AG10803 (cell line): ENCODE results near the gene AQP7.
A peak's percentile ranks its signal among the peaks of the same experiment; 100 is the strongest.
"Not testable (repeated sequence)": the region's sequence is repeated elsewhere in the genome, so short reads cannot be mapped to it uniquely, and the experiment has no call there.

Experiments
- DNase-seq: peaks from one replicate; pipeline ENCODE4 v3.0.0; 2010; ENCODE audit warnings: low read depth
- H3K4me3 ChIP-seq: 2 replicates; pipeline ENCODE4 v1.5.1; 2011; ENCODE audit warnings: mild to moderate bottlenecking, low read length, control low read depth
- TF ChIP-seq, protein P1 (sequence below): conservative IDR thresholded peaks from 2 replicates; pipeline ENCODE4 v1.5.1; 2011; ENCODE audit warnings: mild to moderate bottlenecking, low read length, control low read depth, inconsistent platforms

The AQP7 gene

DNA sequence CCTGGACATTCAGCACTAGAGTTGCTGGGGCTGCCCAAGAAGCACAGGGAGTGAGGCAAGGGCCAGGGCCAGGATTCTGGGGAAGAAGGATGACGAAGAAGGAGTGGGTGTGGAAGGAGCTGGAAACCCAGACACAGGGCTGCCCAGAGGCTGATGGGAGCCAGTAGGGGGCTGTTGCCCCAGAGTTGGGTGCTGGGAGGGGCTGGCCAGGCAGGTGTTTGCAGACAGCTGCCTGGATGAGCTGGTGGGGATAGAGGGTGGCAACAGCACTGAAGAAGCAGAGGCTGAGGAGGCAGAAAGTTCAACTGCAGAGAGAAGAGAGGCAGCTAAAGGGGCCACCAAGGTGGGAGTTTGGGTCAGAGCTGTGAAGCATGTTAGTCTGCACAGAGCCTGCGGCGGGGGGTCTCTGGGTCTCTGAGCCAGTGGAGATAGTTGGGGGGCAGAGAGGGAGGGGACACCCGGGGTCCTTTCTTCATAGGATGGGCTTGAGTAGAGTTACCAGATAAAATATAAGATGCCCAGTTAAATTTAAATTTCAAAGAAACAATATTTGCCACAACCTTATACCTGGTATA lies 2.5 kb upstream of the AQP7 start:
- no peak overlapping the region for H3K4me3 ChIP-seq
- TF ChIP-seq, protein P1, sequence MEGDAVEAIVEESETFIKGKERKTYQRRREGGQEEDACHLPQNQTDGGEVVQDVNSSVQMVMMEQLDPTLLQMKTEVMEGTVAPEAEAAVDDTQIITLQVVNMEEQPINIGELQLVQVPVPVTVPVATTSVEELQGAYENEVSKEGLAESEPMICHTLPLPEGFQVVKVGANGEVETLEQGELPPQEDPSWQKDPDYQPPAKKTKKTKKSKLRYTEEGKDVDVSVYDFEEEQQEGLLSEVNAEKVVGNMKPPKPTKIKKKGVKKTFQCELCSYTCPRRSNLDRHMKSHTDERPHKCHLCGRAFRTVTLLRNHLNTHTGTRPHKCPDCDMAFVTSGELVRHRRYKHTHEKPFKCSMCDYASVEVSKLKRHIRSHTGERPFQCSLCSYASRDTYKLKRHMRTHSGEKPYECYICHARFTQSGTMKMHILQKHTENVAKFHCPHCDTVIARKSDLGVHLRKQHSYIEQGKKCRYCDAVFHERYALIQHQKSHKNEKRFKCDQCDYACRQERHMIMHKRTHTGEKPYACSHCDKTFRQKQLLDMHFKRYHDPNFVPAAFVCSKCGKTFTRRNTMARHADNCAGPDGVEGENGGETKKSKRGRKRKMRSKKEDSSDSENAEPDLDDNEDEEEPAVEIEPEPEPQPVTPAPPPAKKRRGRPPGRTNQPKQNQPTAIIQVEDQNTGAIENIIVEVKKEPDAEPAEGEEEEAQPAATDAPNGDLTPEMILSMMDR = no peak
- DNase-seq = no peak

DNA sequence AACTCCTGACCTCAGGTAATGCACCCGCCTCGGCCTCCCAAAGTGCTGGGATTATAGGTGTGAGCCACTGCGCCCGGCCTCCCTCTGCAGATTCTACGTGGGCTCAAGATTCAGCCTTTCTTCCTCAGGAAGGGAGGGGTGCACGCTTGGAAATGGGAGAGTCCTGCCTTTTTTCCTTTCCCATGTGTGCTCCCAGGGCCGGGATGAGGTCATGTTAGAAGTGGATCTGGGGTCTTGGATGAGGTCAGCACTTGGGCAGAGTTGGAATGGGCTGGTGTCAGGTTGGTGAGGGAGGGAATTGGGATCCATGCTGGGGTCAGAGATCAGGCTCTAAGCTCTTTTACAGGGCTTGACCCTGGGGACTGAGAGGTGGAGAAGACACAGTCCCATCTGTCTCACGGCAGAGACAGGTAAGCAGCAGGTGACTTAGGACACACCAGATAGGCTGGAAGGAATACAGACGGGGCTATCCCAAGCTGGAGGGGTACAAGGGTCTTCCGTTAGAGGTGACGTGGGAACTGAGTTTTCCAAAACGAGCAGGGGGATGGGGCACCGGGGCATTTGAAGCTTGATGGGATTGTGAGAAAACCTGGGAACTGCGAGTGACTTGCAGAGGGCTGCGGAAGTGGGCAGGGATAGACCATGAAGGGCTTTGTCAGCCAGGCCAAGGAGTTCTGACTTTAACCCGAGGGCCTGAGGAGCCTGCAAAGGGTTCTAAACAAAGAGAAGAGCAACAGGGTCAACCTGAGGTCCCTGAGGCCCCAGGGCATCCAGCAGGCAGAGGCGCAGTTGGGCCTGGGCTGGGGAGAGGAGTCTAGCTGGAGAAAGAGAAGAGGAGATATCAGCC lies 1.8 kb upstream of the AQP7 start:
- H3K4me3 ChIP-seq = no peak overlapping the region
- TF ChIP-seq, protein P1 = no peak
- DNase-seq = no peak

DNA sequence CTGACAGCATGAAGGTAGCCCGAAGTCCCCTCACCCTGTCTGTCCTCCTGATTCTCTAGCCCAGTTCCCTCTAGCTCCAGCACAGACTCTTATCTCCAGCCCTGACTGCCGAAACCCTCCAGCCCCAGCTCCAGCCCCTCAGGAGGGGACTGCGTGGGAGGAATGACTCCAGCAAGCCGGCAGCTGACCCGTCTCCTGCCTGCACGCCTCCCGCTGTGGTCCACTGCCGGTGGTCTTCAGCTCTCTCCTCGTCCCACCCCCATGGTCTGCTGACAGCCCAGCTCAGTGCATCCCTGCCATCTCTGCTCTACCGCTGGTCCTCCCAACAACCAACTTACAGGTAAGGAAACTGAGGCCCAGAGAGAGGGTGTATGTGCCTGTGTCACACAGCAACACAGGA lies 559 bp downstream of the AQP7 start:
- DNase-seq, H3K4me3 ChIP-seq: not testable (repeated sequence)

DNA sequence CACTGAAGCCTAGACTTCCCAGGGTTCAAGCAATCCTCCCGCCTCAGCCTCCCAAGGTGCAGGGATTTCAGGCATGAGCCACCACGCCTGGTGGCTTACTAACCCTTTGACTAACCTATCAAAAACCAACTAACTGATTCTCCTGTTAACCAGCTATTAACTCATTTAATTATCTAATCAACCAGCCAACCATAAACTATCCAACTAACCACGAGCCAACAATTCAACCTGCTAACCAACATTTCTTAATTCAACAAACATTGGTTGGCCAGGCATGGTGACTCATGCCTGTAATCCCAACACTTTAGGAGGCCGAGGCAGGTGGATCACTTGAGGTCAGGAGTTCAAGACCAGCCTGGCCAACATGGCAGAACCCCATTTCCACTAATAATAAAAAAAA lies 3.3 kb downstream of the AQP7 start:
- not testable (repeated sequence) for H3K4me3 ChIP-seq, DNase-seq

DNA sequence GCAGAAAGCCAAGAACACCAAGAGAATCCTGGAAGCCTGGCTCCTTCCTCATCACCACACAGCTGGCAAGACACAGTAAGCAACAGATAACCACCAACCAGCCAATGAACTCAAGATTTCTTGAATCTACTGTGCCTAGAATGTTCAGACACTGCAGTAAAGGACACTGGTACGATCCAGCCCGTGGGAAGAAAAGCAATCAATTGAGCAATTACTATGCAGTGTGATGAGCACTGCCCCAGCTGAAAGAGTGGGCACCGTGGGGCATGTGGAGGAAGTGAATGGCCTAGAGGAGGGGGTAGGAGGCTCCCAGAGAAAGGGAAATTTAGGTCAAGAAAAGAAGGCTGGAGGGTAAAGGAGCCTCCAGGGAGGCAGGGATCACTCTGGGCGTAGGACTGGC lies 4.6 kb downstream of the AQP7 start:
- not testable (repeated sequence) for H3K4me3 ChIP-seq

DNA sequence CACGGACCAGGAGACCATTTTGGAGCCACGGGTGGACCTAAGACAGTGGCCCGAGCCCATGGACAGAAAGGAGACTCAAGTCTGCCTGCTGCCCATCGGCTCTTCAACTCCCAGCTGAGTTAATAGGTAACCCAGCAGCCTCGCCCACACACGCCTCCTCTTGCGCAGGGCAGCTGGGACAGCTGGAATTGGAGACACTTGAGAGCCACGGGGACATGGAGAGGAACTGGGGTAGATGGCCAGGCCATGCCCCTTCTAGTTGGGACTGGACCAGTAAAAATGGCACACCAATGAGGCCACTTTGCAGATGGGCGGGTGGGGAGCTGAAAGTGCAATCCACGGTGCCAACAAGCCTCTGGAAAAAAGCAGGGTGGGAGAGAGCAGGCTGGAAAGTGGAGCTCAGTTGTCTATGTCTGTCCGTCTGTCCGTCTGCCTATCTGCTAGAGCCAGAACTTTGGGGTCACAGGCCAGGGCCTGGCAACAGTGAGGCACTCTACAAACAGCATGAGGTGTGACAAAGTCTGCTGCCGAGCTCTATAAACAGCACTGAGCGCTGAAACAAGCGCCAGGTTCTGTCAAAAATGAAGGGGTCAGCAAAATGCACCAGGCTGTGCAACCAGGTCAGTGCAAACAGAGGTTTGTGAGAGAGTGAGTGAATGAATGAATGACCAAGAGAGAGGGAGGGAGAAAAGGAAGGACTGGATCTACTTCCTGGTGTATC lies 7.0 kb downstream of the AQP7 start:
- not testable (repeated sequence) for H3K4me3 ChIP-seq, DNase-seq

More for the DNA sequence above, 4.6 kb downstream of the AQP7 start:
- not testable (repeated sequence) for DNase-seq

DNA sequence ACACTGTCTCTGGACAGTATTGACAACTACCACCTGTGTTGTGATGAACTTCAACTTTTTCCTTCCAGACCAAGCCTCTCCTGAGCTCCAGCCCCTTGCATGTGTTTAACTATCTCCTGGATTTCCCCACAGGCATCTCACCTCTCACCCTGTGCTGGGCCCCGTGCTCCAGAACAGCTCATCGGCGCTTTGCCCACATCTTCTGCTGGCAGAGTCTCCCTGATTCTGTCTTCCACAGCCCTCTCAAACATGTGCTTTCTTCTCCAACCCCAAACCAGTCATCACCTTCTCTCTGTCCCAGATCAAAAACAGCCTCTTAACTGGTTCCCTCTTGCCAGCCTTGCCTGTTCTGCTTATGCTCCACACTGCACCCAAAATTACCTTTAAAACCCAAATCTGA lies 8.4 kb downstream of the AQP7 start:
- H3K4me3 ChIP-seq, DNase-seq: not testable (repeated sequence)

DNA sequence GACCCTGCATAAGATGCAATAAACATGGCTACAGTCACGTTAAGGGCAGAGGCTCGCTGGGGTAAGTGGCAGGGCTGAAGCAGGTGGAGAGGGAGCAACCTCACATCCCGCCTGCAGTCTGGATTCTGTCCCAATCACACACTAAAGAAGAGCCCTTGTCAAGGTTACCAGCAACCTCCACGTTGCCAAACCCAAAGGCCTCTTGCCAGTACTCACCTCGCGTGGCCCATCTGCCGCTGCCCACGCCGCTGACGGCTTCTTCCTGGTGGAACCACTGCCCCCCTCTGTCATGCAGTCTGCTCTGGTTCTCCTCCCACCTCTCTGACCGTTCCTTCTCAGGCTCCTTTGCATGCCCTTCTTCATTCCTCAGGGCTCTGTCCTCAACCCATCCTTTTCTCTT lies 8.8 kb downstream of the AQP7 start:
- TF ChIP-seq, protein P1 = no peak
- DNase-seq = no peak
- no peak overlapping the region for H3K4me3 ChIP-seq

DNA sequence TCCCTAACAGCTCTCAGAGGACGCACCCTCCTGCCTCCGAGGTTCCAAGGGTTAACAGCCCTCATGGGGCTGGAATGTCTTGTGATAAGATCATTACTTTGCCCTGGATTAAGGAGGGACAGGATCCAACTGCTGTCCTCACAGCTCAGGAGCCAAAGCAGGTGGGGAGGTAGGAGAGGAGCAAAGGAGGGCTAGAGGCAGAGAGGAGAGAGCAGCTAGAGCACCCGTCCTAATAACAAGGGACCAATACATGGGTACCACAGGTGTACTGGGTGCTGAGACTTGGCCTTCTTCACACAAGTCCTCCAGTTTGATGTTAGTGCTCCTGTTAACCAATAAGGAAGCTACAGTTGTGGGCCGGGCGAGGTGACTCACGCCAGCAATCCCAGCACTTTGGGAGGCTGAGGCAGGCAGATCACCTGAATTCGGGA lies 9.8 kb downstream of the AQP7 start:
- not testable (repeated sequence) for H3K4me3 ChIP-seq, DNase-seq

DNA sequence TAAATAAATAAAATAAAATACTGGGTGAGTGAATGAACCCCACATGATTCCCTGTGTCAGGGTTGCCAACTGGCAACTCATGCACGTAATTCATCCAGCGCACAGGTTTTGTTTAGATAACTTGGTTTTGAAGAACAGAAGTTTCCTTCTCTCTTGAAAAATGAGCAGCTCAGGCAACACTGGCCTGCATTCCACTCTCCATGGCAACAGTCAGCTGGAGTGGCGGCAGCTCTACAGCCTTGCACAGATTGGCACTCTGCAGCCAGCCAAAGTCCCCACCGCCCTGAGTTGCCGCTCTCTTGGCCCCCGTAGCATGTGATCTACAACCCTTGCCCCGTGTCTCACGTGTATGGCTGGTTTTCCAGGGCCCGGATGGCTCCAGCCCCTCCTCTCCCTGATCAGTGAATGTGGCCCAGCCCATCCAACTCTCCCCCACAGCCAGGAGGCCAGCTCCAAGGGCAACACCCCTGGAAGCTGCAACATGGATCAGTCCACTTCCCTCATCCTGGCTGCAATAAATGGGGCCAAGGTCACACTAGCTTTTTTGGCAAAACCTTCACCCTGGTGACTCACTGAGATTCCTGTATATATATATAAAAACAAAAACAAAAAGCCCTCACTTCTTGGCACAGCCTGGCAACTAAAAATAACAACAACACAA lies 11.1 kb downstream of the AQP7 start:
- not testable (repeated sequence) for H3K4me3 ChIP-seq
- DNase-seq = peak; percentile 95
